Measurements from ENCODE around the gene PRTFDC1.

- TF ChIP-seq CTCF (IDR thresholded peaks at IDR 0.05), result no peak
- TF ChIP-seq POLR2A (IDR thresholded peaks at IDR 0.05; ENCODE audit: low read depth), result no peak
- TF ChIP-seq POLR2AphosphoS5 (IDR thresholded peaks at IDR 0.05), result no peak
- TF ChIP-seq EP300 (IDR thresholded peaks at IDR 0.05), result no peak
Observed at GRCh38 chr10:24915304-24915703, 37.1 kb downstream of the PRTFDC1 start.

Measured in esophagus muscularis mucosa (tissue), 4 donors.